H9 (cell line): ENCODE measurements around the gene TTLL1. TPM values are rescaled to one million over a fixed set of nuclear protein-coding genes. Genes with fewer than 3 reads are reported as not detected.

ENCODE experiments used
- DNase-seq: peaks from one replicate; pipeline ENCODE4 v3.0.0-alpha.2; 2017
- H2AFZ ChIP-seq: one replicate; pipeline ENCODE4 v1.6.1; 2013; ENCODE audit warnings: mild to moderate bottlenecking, low read length, control low read depth, moderate library complexity
- H2AK5ac ChIP-seq: 2 replicates; pipeline ENCODE4 v1.6.1; 2013; ENCODE audit warnings: low read length, control low read depth, mixed read lengths; ENCODE audit not compliant: insufficient read length
- H2BK120ac ChIP-seq: one replicate; pipeline ENCODE4 v1.6.1; 2013; ENCODE audit warnings: low read depth, mild to moderate bottlenecking, low read length, control low read depth, inconsistent platforms; ENCODE audit not compliant: poor library complexity, severe bottlenecking
- H2BK12ac ChIP-seq: 2 replicates; pipeline ENCODE4 v1.6.1; 2013; ENCODE audit warnings: low read length, control low read depth, mixed read lengths, low read depth; ENCODE audit not compliant: insufficient read length
- H2BK15ac ChIP-seq: 2 replicates; pipeline ENCODE4 v1.6.1; 2013; ENCODE audit warnings: low read depth, low read length, control low read depth
- H2BK20ac ChIP-seq: one replicate; pipeline ENCODE4 v1.6.1; 2013; ENCODE audit warnings: low read depth, mild to moderate bottlenecking, low read length, control low read depth, inconsistent platforms; ENCODE audit not compliant: poor library complexity, severe bottlenecking
- H2BK5ac ChIP-seq: 2 replicates; pipeline ENCODE4 v1.6.1; 2013; ENCODE audit warnings: low read length, control low read depth, mixed read lengths; ENCODE audit not compliant: insufficient read length
- H3K14ac ChIP-seq: 2 replicates; pipeline ENCODE4 v1.6.1; 2013; ENCODE audit warnings: low read length, control low read depth; ENCODE audit not compliant: insufficient read depth
- H3K18ac ChIP-seq: 2 replicates; pipeline ENCODE4 v1.6.1; 2013; ENCODE audit warnings: low read depth, mild to moderate bottlenecking, mixed read lengths, low read length, control low read depth; ENCODE audit not compliant: insufficient read length
- H3K23ac ChIP-seq: 2 replicates; pipeline ENCODE4 v1.6.1; 2013; ENCODE audit warnings: low read length, control low read depth, mixed read lengths, low read depth; ENCODE audit not compliant: insufficient read length
- H3K23me2 ChIP-seq: 2 replicates; pipeline ENCODE4 v1.6.1; 2013; ENCODE audit warnings: low read depth, mild to moderate bottlenecking, mixed read lengths, low read length, control low read depth; ENCODE audit not compliant: insufficient read length, poor library complexity, severe bottlenecking
- H3K27ac ChIP-seq: 2 replicates; pipeline ENCODE4 v1.5.1; 2013; ENCODE audit warnings: low read length, control low read depth, mixed read lengths, low read depth; ENCODE audit not compliant: insufficient read length
- H3K27me3 ChIP-seq: 2 replicates; pipeline ENCODE4 v1.6.1; 2013; ENCODE audit warnings: low read length, control low read depth, inconsistent platforms; ENCODE audit not compliant: insufficient read depth
- H3K4ac ChIP-seq: 2 replicates; pipeline ENCODE4 v1.6.1; 2013; ENCODE audit warnings: low read depth, mild to moderate bottlenecking, control low read depth, inconsistent platforms, low read length, moderate library complexity
- H3K4me1 ChIP-seq: 2 replicates; pipeline ENCODE4 v1.6.1; 2013; ENCODE audit warnings: low read length, control low read depth, inconsistent platforms; ENCODE audit not compliant: insufficient read depth
- H3K4me2 ChIP-seq: 2 replicates; pipeline ENCODE4 v1.6.1; 2013; ENCODE audit warnings: low read length, control low read depth, mixed read lengths; ENCODE audit not compliant: insufficient read length, insufficient read depth
- H3K56ac ChIP-seq: 2 replicates; pipeline ENCODE4 v1.6.1; 2013; ENCODE audit warnings: low read depth, mild to moderate bottlenecking, mixed read lengths, low read length, control low read depth; ENCODE audit not compliant: insufficient read length
- H3K79me1 ChIP-seq: 2 replicates; pipeline ENCODE4 v1.6.1; 2013; ENCODE audit warnings: low read depth, mild to moderate bottlenecking, moderate library complexity, low read length, control low read depth, inconsistent platforms; ENCODE audit not compliant: insufficient read depth, poor library complexity, severe bottlenecking
- H3K79me2 ChIP-seq: 2 replicates; pipeline ENCODE4 v1.6.1; 2013; ENCODE audit warnings: low read length, control low read depth, inconsistent platforms; ENCODE audit not compliant: insufficient read depth
- H3K9ac ChIP-seq: 2 replicates; pipeline ENCODE4 v1.6.1; 2013; ENCODE audit warnings: low read length, control low read depth, mixed read lengths; ENCODE audit not compliant: insufficient read length; ENCODE audit errors: extremely low read depth
- H3K9me3 ChIP-seq: one replicate; pipeline ENCODE4 v1.6.1; 2013; ENCODE audit warnings: low read depth, low read length, inconsistent platforms; ENCODE audit not compliant: control insufficient read depth
- H3T11ph ChIP-seq: one replicate; pipeline ENCODE4 v1.6.1; 2013; ENCODE audit warnings: mild to moderate bottlenecking, low read length, control low read depth, inconsistent platforms
- H4K20me1 ChIP-seq: one replicate; pipeline ENCODE4 v1.6.1; 2013; ENCODE audit not compliant: control insufficient read depth, insufficient read length, insufficient read depth
- H4K5ac ChIP-seq: 2 replicates; pipeline ENCODE4 v1.6.1; 2013; ENCODE audit warnings: low read depth, mild to moderate bottlenecking, mixed read lengths, low read length, control low read depth; ENCODE audit not compliant: insufficient read length
- H4K8ac ChIP-seq: replicated peaks from 2 replicates; pipeline ENCODE4 v1.6.1; 2013; ENCODE audit warnings: low read length, control low read depth, mixed read lengths, low read depth; ENCODE audit not compliant: insufficient read length
- H4K91ac ChIP-seq: 2 replicates; pipeline ENCODE4 v1.6.1; 2013; ENCODE audit warnings: low read depth, mild to moderate bottlenecking, moderate library complexity, mixed read lengths, low read length, control low read depth; ENCODE audit not compliant: insufficient read length
- H3K27ac Mint-ChIP-seq, 3 experiments: 2 replicates in 2 of 3; 3 replicates in 1 of 3; pipeline ENCODE4 v1.8.0; 2020 to 2021; ENCODE audit warnings: mixed read lengths in 3 of 3, mild to moderate bottlenecking in 1 of 3, moderate library complexity in 1 of 3
- H3K27me3 Mint-ChIP-seq: 2 replicates; pipeline ENCODE4 v1.8.0; 2021; ENCODE audit warnings: low read depth, mild to moderate bottlenecking, moderate library complexity, mixed read lengths
- H3K36me3 Mint-ChIP-seq, 3 experiments: 2 replicates in 2 of 3; 3 replicates in 1 of 3; pipeline ENCODE4 v1.8.0; 2020 to 2021; ENCODE audit warnings: low read depth in 3 of 3, mixed read lengths in 3 of 3; ENCODE audit not compliant: insufficient read depth in 1 of 3
- H3K4me1 Mint-ChIP-seq, 2 experiments: 2 replicates each; pipeline ENCODE4 v1.8.0; 2020; ENCODE audit warnings: mixed read lengths in 2 of 2
- H3K4me3 Mint-ChIP-seq, 2 experiments: 2 replicates in 1 of 2; 3 replicates in 1 of 2; pipeline ENCODE4 v1.8.0; 2020 to 2021; ENCODE audit warnings: mild to moderate bottlenecking in 2 of 2, mixed read lengths in 2 of 2, moderate library complexity in 1 of 2
- H3K9me3 Mint-ChIP-seq, 2 experiments: 2 replicates in 1 of 2; 3 replicates in 1 of 2; pipeline ENCODE4 v1.8.0; 2020; ENCODE audit warnings: mild to moderate bottlenecking in 2 of 2, mixed read lengths in 2 of 2, moderate library complexity in 1 of 2
- CTCF ChIP-seq: fragments of 200-600 bp; sonication (generic); conservative IDR thresholded peaks from 3 replicates; pipeline ENCODE4 v1.8.0; 2021; ENCODE audit warnings: antibody characterized with exemption, mild to moderate bottlenecking
- WGBS: extraction: QIAGEN DNeasy Blood & Tissue Kit; methylation state at CpG from one replicate; pipeline ENCODE4 v1.1.7; 2013; ENCODE audit warnings: missing lambda C conversion rate, low lambda C conversion rate, mixed read lengths; ENCODE audit not compliant: insufficient read length; ENCODE audit errors: extremely low coverage; 5-methylcytosine and 5-hydroxymethylcytosine counted together
- total RNA-seq: library from RNA; stranded (reverse); gene quantifications from 2 replicates; pipeline ENCODE4 v1.2.1, GENCODE V29; 2021

The TTLL1 gene
- total RNA-seq, 1 experiment from 2014 or later: 4.1 TPM

GRCh38 chr22:42990131-42990838 lies 98.9 kb downstream of the TTLL1 start:
- DNase-seq: no peak
- no peak overlapping the region for H3K4ac ChIP-seq
- H2BK12ac ChIP-seq: no peak overlapping the region
- no CpG with 5 or more reads among the region's 9 CpGs for WGBS
- peaks cover 15% of the 10 kb centered on the region for H3K4me1 ChIP-seq
- no peak overlapping the region for H4K91ac ChIP-seq
- no peaks in the 10 kb centered on the region for H3K27me3 ChIP-seq
- Mint-ChIP-seq H3K4me3 (no peak overlapping the region), H3K27me3 (no peaks in the 10 kb centered on the region), H3K36me3 (peaks cover 0 to 13% (median 3%) of the 10 kb centered on the region in 3 experiments; a peak in 5 of 7 replicates), H3K9me3 (no peaks in the 10 kb centered on the region; a peak in 1 of 5 replicates), H3K27ac (peak overlapping the region in 1 of 3 experiments; percentile 18; a peak in 2 of 7 replicates), H3K4me1 (peaks cover 41 to 48% of the 10 kb centered on the region in 2 experiments)
- H3K14ac ChIP-seq: no peak overlapping the region
- H3K56ac ChIP-seq: no peak overlapping the region
- H3K18ac ChIP-seq: no peak overlapping the region
- H3K23ac ChIP-seq: no peak overlapping the region
- no peak overlapping the region for H3K27ac ChIP-seq
- H3K4me2 ChIP-seq: no peak overlapping the region
- no peak overlapping the region for H2AFZ ChIP-seq
- H2BK120ac ChIP-seq: no peak overlapping the region
- TF ChIP-seq CTCF: peak; percentile 49; the same call in 2 of the 3 replicates
- no peak overlapping the region for H4K8ac ChIP-seq
- H3K79me2 ChIP-seq: peaks cover 27% of the 10 kb centered on the region; the same call in 1 of the 2 replicates
- H2BK20ac ChIP-seq: no peak overlapping the region
- no peaks in the 10 kb centered on the region for H4K20me1 ChIP-seq
- H3K9ac ChIP-seq: no peak overlapping the region
- no peak overlapping the region for H2AK5ac ChIP-seq
- no peak overlapping the region for H2BK15ac ChIP-seq
- H3K9me3 ChIP-seq: no peaks in the 10 kb centered on the region
- H2BK5ac ChIP-seq: no peak overlapping the region
- H4K5ac ChIP-seq: no peak overlapping the region
- no peak overlapping the region for H3T11ph ChIP-seq
- no peaks in the 10 kb centered on the region for H3K23me2 ChIP-seq
- H3K79me1 ChIP-seq: peaks cover 3% of the 10 kb centered on the region

Other genes starting within 250 kb of the TTLL1 start
- 14.1 and 15.0 TPM in 2 replicates for gene ARFGAP3, start 232.1 kb downstream of the TTLL1 start, total RNA-seq
- 62.3 and 63.9 TPM in 2 replicates for gene PACSIN2, start 74.2 kb downstream of the TTLL1 start, total RNA-seq
- 6.8 and 8.3 TPM in 2 replicates for gene BIK, start 21.4 kb upstream of the TTLL1 start, total RNA-seq
- 20.3 and 21.5 TPM in 2 replicates for gene MCAT, start 54.0 kb upstream of the TTLL1 start, total RNA-seq
- 12.1 and 14.8 TPM in 2 replicates for gene TSPO, start 62.2 kb upstream of the TTLL1 start, total RNA-seq
- 89.6 and 90.2 TPM in 2 replicates for gene TTLL12, start 97.7 kb upstream of the TTLL1 start, total RNA-seq